HL-60 (cell line): Measurements from ENCODE around the gene TEKTIP1.
A peak's percentile ranks its signal among the peaks of the same experiment; 100 is the strongest.

Experiments
- DNase-seq, 2 experiments: peaks; one replicate each; pipeline ENCODE4 v3.0.0-alpha.2; 2010 to 2020; ENCODE audit warnings: low read depth in 1 of 2, low spot score in 1 of 2
- H3K27ac ChIP-seq: fragments of 250-450 bp; sonication (Bioruptor Pico); replicated peaks from 2 replicates; pipeline ENCODE4 v1.5.1; 2020; ENCODE audit warnings: mild to moderate bottlenecking, moderate library complexity
- H3K27me3 ChIP-seq: fragments of 250-450 bp; sonication (Bioruptor Pico); 2 replicates; pipeline ENCODE4 v1.5.1; 2021; ENCODE audit warnings: mild to moderate bottlenecking, moderate library complexity; ENCODE audit not compliant: insufficient read depth, poor library complexity, severe bottlenecking
- H3K4me3 ChIP-seq: replicated peaks from 2 replicates; pipeline ENCODE4 v1.5.1; 2011; ENCODE audit warnings: mild to moderate bottlenecking, control low read depth, low read length; ENCODE audit not compliant: insufficient read depth
- CTCF ChIP-seq: IDR thresholded peaks from one replicate; pipeline ENCODE4 v1.5.1; 2011; ENCODE audit warnings: low read length, control low read depth, inconsistent platforms; ENCODE audit not compliant: insufficient read depth
- GABPA ChIP-seq: IDR thresholded peaks from 2 replicates; pipeline ENCODE4 v1.6.1; 2012; ENCODE audit warnings: low read depth
- POLR2AphosphoS5 ChIP-seq: IDR thresholded peaks from 2 replicates; pipeline ENCODE4 v1.6.1; 2012; ENCODE audit warnings: low read depth
- REST ChIP-seq: IDR thresholded peaks from 2 replicates; pipeline ENCODE4 v1.6.1; 2012; ENCODE audit warnings: low read depth; ENCODE audit not compliant: insufficient replicate concordance
- SPI1 ChIP-seq: IDR thresholded peaks from 2 replicates; pipeline ENCODE4 v1.6.1; 2012; ENCODE audit warnings: low read depth, mild to moderate bottlenecking, borderline replicate concordance

TEKTIP1 gene

GRCh38 chr19:3589439-3589838 is 50.5 kb downstream of the TEKTIP1 start:
- Histone ChIP-seq H3K4me3 (no peak overlapping the region), H3K27me3 (peaks cover 12% of the 10 kb centered on the region)
- TF ChIP-seq SPI1, result no peak

GRCh38 chr19:3589949-3590348 is 51.0 kb downstream of the TEKTIP1 start:
- peaks cover 12% of the 10 kb centered on the region for H3K27me3 ChIP-seq
- no peak overlapping the region for H3K27ac ChIP-seq
- TF ChIP-seq SPI1, result no peak
- TF ChIP-seq REST, result no peak
- no peak for TF ChIP-seq GABPA
- no peak for TF ChIP-seq CTCF
- no peak for TF ChIP-seq POLR2AphosphoS5
- DNase-seq, result no peak
- H3K4me3 ChIP-seq, result no peak overlapping the region

More at GRCh38 chr19:3589439-3589838, 50.5 kb downstream of the TEKTIP1 start:
- no peak overlapping the region for H3K27ac ChIP-seq
- no peak for DNase-seq

- H3K27ac ChIP-seq, result no peak overlapping the region
- no peak for TF ChIP-seq GABPA
- no peak for TF ChIP-seq CTCF
- TF ChIP-seq SPI1, result no peak
- TF ChIP-seq POLR2AphosphoS5, result no peak
- peak; percentile 29 for TF ChIP-seq REST
- H3K4me3 ChIP-seq, result no peak overlapping the region
- DNase-seq, result no peak
- H3K27me3 ChIP-seq, result peaks cover 3% of the 10 kb centered on the region
Observed at GRCh38 chr19:3590991-3591659, 52.2 kb downstream of the TEKTIP1 start.

DNA sequence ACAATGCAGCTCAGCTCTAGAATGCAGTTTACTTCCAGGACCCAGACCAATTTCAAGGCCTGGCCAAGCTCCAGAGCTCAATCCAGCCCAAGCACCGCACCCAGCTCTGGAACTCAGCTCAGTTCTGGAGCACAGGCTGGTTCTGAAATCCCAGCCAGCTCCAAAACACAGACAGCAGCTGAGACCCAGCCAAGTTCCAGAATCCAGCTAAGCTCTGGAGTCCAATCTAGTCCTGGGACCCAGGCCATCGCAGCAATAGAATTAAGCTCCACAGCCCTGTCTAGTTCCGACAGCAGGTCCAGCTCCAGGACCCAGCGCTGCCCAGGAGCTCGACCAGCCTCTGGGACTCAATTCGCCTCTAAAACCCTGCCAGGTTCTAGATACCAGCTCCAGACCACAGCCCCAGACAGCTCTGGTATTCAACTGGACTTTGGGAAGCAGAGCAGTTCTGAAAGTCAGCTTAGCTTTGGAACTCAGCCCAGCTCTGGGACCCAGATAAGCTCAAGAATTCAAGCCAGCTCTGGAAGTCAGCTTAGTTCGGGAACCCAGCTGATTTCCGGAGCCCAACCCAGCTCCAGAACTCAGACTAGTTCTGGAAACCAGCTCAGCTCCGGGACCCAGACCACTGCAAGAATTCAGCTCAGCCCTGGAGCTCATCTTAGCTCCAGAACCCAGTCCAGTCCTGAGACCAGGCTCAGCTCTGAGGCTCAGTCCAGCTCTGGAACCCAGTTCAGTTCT is 53.1 kb downstream of the TEKTIP1 start:
- Histone ChIP-seq H3K27ac (no peak overlapping the region), H3K27me3 (peaks cover 2% of the 10 kb centered on the region), H3K4me3 (no peak overlapping the region)
- TF ChIP-seq GABPA, result no peak
- TF ChIP-seq REST, result no peak
- no peak for TF ChIP-seq POLR2AphosphoS5
- TF ChIP-seq SPI1, result no peak
- TF ChIP-seq CTCF, result no peak
- no peak for DNase-seq
